ENCODE data around the gene RNPS1.

Gene RNPS1

DNA sequence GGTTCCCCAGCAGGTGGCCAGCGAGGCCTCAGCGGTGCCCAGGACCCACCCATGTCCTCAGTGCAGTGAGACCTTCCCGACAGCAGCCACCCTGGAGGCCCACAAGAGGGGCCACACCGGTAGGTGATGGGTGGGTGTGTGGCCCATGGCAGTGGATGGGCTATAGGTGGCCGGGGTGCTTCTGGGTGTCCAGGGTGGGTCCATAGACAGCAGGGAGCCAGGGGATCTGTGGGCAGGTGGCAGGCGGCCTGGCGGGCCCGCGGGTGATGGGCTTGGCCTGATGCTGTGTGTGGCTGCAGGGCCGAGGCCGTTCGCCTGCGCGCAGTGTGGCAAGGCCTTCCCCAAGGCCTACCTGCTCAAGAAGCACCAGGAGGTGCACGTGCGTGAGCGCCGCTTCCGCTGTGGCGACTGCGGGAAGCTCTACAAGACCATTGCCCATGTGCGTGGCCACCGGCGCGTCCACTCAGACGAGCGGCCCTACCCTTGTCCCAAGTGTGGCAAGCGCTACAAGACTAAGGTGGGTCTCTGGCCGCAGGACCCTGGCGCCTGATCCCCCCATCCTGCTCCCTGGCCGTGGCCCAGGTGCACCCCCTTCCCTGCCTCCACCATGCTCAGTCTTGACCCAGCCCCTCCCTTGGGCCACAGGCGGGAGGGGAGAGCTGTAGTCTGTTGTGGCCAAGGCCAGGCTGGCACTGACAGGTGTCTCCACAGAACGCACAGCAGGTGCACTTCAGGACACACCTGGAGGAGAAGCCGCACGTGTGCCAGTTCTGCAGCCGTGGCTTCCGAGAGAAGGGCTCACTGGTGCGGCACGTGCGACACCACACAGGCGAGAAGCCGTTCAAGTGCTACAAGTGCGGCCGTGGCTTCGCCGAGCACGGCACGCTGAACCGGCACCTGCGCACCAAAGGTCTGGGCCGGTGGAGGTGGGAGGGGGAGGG lies 33.8 kb downstream of the RNPS1 start:
- H3K4me3 ChIP-seq (ENCODE audit: low read depth, low read length), result no peak overlapping the region
- no peak for DNase-seq (ENCODE audit: low read depth)
- TF ChIP-seq, protein P1, sequence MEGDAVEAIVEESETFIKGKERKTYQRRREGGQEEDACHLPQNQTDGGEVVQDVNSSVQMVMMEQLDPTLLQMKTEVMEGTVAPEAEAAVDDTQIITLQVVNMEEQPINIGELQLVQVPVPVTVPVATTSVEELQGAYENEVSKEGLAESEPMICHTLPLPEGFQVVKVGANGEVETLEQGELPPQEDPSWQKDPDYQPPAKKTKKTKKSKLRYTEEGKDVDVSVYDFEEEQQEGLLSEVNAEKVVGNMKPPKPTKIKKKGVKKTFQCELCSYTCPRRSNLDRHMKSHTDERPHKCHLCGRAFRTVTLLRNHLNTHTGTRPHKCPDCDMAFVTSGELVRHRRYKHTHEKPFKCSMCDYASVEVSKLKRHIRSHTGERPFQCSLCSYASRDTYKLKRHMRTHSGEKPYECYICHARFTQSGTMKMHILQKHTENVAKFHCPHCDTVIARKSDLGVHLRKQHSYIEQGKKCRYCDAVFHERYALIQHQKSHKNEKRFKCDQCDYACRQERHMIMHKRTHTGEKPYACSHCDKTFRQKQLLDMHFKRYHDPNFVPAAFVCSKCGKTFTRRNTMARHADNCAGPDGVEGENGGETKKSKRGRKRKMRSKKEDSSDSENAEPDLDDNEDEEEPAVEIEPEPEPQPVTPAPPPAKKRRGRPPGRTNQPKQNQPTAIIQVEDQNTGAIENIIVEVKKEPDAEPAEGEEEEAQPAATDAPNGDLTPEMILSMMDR (IDR thresholded peaks at IDR 0.05; ENCODE audit: low read depth, low read length, missing control alignments), result no peak

DNA sequence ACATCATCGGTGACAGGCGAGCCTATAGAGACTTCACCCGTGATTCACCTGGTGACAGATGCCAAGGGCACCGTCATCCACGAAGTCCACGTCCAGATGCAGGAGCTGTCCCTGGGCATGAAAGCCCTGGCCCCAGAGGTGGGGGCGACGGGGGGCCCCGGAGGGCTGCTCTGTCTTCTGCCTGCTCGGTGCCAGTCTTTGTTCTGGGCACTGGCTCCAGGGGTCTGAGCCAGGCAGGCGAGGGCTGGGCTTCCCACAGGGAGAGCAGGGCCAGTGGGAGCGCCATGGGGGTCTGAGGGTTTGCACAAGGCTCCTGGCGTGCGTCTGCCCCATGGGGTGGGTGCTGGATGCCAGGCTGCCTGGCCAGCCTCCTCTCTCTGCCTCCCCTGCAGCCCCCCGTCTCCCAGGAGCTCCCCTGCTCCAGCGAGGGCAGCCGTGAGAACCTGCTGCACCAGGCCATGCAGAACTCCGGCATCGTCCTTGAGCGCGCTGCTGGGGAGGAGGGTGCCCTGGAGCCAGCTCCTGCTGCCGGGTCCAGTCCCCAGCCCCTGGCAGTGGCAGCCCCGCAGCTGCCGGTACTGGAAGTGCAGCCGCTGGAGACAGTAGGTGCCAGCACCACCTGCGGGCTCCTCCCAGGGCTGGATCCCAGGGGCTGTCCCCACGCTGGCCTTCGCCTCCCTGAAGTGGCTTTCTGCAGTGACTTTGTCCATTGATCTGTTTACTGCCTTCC lies 34.7 kb downstream of the RNPS1 start:
- DNase-seq (ENCODE audit: low read depth), result no peak
- TF ChIP-seq, protein P1 (IDR thresholded peaks at IDR 0.05; ENCODE audit: low read depth, low read length, missing control alignments), result no peak
- no peak overlapping the region for H3K4me3 ChIP-seq (ENCODE audit: low read depth, low read length)

DNA sequence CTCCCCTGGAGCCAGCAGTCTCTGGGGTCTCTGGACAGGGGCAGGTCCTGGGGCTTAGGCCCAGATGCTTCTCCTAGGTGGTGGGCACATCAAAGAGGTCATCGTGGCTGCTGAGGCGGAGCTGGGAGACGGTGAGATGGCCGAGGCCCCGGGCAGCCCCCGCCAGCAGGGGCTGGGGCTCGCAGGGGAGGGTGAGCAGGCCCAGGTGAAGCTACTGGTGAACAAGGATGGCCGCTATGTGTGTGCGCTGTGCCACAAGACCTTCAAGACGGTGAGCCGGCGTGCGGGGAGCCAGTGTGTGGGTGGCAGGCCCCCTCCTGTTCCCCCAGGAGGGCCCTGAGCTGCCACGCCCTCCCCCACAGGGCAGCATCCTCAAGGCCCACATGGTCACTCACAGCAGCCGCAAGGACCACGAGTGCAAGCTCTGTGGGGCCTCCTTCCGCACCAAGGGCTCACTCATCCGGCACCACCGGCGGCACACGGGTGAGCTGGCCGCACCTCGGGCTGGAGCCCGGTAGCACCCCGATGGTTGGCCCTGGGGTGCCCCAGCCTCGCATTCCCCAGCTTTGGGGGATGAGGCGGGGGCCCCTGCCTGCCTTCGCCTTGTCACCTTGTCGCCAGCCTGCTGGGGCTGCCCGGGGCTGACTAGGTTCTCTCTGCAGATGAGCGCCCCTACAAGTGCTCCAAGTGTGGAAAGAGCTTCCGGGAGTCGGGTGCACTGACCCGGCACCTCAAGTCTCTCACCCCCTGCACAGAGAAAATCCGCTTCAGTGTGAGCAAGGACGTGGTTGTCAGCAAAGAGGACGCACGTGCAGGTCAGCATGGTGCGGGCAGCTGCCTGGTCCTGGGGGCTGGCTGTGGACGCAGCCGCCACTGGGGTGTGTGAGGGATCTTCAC lies 35.6 kb downstream of the RNPS1 start:
- TF ChIP-seq, protein P1 (IDR thresholded peaks at IDR 0.05; ENCODE audit: low read depth, low read length, missing control alignments), result no peak

DNA sequence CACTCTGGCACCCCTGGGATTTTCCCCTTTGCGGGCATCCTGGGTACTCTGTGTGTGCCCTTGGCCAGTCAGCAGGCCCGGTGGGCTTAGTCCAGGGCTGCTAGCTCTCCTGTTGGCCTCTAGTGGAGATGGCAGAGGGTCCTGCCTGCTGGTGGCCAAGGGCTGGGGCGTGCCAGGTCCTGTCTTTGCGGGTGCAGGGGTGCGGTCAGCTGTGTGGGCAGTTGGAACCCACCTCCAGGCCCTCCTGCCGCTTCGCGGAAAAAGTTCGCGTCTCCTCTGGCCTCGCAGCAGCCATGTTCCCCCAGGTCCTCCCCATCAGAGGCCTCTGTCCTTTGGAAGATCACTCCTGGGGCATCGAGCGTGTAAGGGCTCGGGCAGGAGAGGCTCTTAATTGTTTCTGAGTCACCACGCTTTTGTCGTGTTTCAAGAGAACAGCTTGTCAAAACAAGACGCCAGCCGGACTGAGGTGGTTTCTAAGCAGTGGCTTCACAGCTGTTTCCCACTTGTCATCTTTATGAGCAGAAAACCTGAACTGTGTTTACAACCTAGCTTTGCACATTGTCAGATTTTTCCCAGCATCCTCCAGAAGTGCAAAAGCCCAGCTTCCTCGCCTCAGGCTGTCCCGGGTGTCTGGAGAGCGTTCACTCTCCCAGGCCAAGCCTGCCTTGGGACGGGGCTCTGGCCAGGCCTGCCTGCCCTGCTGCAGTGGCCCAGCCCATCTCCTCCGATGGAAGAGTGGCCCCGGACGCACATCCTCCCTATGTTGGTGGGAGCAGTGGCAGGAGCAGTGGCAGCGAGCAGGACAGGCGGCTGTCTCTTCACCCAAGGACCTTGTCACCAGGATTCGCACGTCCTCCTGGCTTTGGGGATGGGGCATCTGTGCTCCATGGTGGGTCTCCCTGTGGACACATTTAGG lies 36.7 kb downstream of the RNPS1 start:
- DNase-seq (ENCODE audit: low read depth), result no peak
- TF ChIP-seq, protein P1 (IDR thresholded peaks at IDR 0.05; ENCODE audit: low read depth, low read length, missing control alignments), result no peak
- no peak overlapping the region for H3K4me3 ChIP-seq (ENCODE audit: low read depth, low read length)

More for the DNA sequence above, 35.6 kb downstream of the RNPS1 start:
- H3K4me3 ChIP-seq (ENCODE audit: low read depth, low read length), result no peak overlapping the region
- DNase-seq (ENCODE audit: low read depth), result no peak

DNA sequence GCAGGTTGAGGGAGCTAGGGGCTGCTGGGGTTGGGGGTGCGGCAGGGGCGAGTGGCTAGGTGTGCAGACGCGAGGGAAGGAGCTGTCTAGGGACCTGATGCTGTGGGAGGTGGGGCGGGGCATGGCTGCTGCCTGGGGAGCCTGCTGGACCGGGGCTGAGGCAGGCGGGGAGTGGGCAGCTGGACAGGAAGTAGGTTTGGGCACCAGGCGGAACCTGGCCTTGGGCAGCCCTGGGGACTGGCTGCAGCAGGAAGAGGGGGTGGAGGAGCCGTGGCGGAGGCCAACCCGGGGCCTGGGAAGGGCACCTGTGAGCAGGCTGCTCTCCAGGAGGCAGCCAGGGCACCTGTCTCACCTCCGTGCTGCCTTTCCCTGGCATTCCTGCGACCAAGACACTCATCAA lies 37.5 kb downstream of the RNPS1 start:
- TF ChIP-seq, protein P1 (IDR thresholded peaks at IDR 0.05; ENCODE audit: low read depth, low read length, missing control alignments), result no peak
- DNase-seq (ENCODE audit: low read depth), result no peak

More for the DNA sequence above, 37.5 kb downstream of the RNPS1 start:
- no peak overlapping the region for H3K4me3 ChIP-seq (ENCODE audit: low read depth, low read length)

Measured in GM12864 (cell line).